Karpas-422 (cell line): ENCODE results near the gene MALT1. TPM values are rescaled to one million over a fixed set of nuclear protein-coding genes. Genes with fewer than 3 reads are reported as not detected.

Source experiments
- DNase-seq: peaks from one replicate; pipeline ENCODE4 v3.0.0-alpha.2; 2015
- H2AFZ ChIP-seq: fragments of 200-600 bp; sonication (generic); 2 replicates; pipeline ENCODE4 v1.6.1; 2014; ENCODE audit warnings: antibody characterized with exemption, low read length, mixed read lengths
- H3K27ac ChIP-seq: fragments of 200-600 bp; sonication (generic); 2 replicates; pipeline ENCODE4 v1.5.1; 2014; ENCODE audit warnings: mild to moderate bottlenecking, low read length, moderate library complexity
- H3K27me3 ChIP-seq: fragments of 200-600 bp; sonication (generic); 2 replicates; pipeline ENCODE4 v1.6.1; 2014; ENCODE audit warnings: low read length, mixed read lengths
- H3K36me3 ChIP-seq: fragments of 200-600 bp; sonication (generic); 2 replicates; pipeline ENCODE4 v1.6.1; 2014; ENCODE audit warnings: low read length, mixed read lengths; ENCODE audit not compliant: insufficient read depth
- H3K4me1 ChIP-seq: fragments of 200-600 bp; sonication (generic); 2 replicates; pipeline ENCODE4 v1.6.1; 2014; ENCODE audit warnings: mild to moderate bottlenecking, low read length, mixed read lengths
- H3K4me2 ChIP-seq: fragments of 200-600 bp; sonication (generic); 2 replicates; pipeline ENCODE4 v1.6.1; 2014; ENCODE audit warnings: low read length, low read depth, mild to moderate bottlenecking; ENCODE audit not compliant: poor library complexity, severe bottlenecking
- H3K4me3 ChIP-seq: fragments of 200-600 bp; sonication (generic); 2 replicates; pipeline ENCODE4 v1.5.1; 2014; ENCODE audit warnings: mild to moderate bottlenecking, antibody characterized with exemption, low read length, mixed read lengths
- H3K79me2 ChIP-seq: fragments of 200-600 bp; sonication (generic); 2 replicates; pipeline ENCODE4 v1.6.1; 2014; ENCODE audit warnings: mild to moderate bottlenecking, low read length, mixed read lengths
- H3K9ac ChIP-seq: fragments of 200-600 bp; sonication (generic); 2 replicates; pipeline ENCODE4 v1.6.0; 2014; ENCODE audit warnings: low read length
- H3K9me2 ChIP-seq: fragments of 200-600 bp; sonication (generic), shearing (Covaris generic); replicated peaks from 2 replicates; pipeline ENCODE4 v1.6.0; 2014; ENCODE audit warnings: mild to moderate bottlenecking, low read length, moderate library complexity; ENCODE audit not compliant: insufficient read depth
- H3K9me3 ChIP-seq: fragments of 300-700, 200-600 bp; sonication (generic); 2 replicates; pipeline ENCODE4 v1.6.1; 2014; ENCODE audit warnings: low read length, mixed read lengths
- H4K20me1 ChIP-seq: fragments of 200-600 bp; sonication (generic); 2 replicates; pipeline ENCODE4 v1.6.1; 2014; ENCODE audit warnings: mild to moderate bottlenecking, antibody characterized with exemption, low read length, low read depth; ENCODE audit not compliant: insufficient read depth
- total RNA-seq: library from RNA; depleted of rRNA; stranded (reverse); fragments of >200 nt; shearing (Covaris generic); gene quantifications from 2 replicates; pipeline ENCODE4 v1.2.3, GENCODE V29; 2014; ENCODE audit warnings: low replicate concordance

The MALT1 gene
- total RNA-seq, 1 experiment from 2014 or later, result 35.3 TPM

DNA sequence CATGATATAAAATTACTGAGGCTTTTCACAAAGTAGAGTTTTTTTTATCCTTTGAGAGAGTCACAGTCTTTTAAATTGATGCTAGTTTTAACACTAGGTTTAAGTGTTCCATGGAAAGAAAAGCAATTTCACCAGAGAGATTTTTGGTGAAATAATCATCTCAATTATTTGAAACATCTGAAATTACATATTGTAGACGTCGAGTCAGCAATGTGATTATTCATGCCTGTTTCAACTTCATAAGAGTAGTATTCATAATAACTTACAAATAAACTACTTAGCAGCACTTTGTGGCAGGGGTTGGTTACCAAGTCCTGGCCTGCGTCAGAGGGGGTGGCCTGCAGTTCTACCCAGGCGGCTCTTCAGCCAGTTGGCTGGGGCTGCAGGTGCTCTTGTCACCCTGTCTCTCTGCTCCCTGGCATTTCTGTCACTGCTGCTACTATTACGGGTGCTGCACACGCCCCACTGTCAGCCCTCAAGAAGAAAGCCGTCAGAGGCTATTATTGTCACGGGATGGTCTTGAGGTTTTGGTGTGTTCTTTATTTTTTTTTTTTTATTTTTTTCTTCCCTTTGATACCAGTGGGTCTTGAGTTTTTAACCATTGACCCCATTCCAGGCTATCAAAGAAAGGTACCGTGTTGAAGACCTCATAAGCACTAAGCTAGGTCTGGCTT, 50.4 kb downstream of the MALT1 start:
- Histone ChIP-seq H4K20me1 (no peaks in the 10 kb centered on the region), H3K9me2 (0 out of 2 replicates have a peak, but pooled peaks cover 4% of the 10 kb centered on the region), H3K9ac (no peak overlapping the region), H3K4me1 (no peaks in the 10 kb centered on the region), H3K9me3 (no peaks in the 10 kb centered on the region), H3K27me3 (no peaks in the 10 kb centered on the region), H3K27ac (no peak overlapping the region), H3K36me3 (no peaks in the 10 kb centered on the region), H3K79me2 (no peaks in the 10 kb centered on the region), H3K4me2 (no peak overlapping the region), H3K4me3 (no peak overlapping the region), H2AFZ (no peak overlapping the region)
- DNase-seq, result no peak

DNA sequence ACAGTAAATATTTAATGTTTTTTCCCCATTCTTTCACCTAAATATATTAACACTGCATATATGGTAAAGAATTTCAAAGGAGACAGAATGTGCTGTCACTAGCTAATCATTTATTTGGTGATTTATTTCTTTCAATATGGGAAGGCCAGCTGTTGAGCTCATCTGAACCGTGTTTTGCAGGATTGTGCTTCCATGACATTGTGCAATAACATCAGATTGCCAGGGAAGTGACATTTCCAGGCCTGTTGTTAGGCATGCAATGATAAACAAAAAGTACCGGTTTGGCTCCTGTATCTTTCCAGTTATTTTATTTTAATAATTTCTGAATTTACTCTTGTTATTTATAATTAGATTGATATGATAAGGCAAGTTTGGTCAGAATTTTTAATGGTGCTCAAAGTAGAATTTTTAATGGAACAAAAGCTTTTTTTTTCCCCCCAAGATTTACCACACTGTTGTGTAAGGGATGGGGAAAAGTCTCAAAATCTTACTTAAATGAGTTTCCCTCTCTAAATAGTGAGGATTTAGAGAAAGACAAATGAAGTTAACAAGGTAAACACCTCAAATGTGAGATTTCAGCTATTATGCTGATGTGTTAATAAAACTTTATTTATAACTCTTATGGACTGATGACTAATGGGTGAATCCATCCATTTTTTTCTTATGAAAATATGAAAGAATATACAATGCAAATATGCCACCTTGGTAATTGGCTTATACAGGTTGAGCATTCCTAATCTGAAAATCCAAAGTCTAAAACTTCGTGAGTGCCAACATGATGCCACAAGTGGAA, 52.7 kb downstream of the MALT1 start:
- H2AFZ ChIP-seq, result no peak overlapping the region
- no peaks in the 10 kb centered on the region for H3K27me3 ChIP-seq
- H3K4me2 ChIP-seq, result no peak overlapping the region
- no peaks in the 10 kb centered on the region for H3K79me2 ChIP-seq
- no peaks in the 10 kb centered on the region for H4K20me1 ChIP-seq
- no peaks in the 10 kb centered on the region for H3K4me1 ChIP-seq
- H3K9me3 ChIP-seq, result no peaks in the 10 kb centered on the region
- no peaks in the 10 kb centered on the region for H3K36me3 ChIP-seq
- no peak overlapping the region for H3K9ac ChIP-seq
- no peak overlapping the region for H3K27ac ChIP-seq
- no peak for DNase-seq
- H3K9me2 ChIP-seq, result 0 out of 2 replicates have a peak, but pooled peaks cover 4% of the 10 kb centered on the region
- H3K4me3 ChIP-seq, result no peak overlapping the region

GRCh38 chr18:58726671-58727070, 55.4 kb downstream of the MALT1 start:
- no peaks in the 10 kb centered on the region for H3K9me3 ChIP-seq
- no peak for DNase-seq
- H3K27me3 ChIP-seq, result no peaks in the 10 kb centered on the region
- H3K4me3 ChIP-seq, result no peak overlapping the region
- H3K4me1 ChIP-seq, result no peaks in the 10 kb centered on the region
- H3K79me2 ChIP-seq, result no peaks in the 10 kb centered on the region
- H4K20me1 ChIP-seq, result no peaks in the 10 kb centered on the region
- H3K4me2 ChIP-seq, result no peak overlapping the region
- no peak overlapping the region for H3K27ac ChIP-seq
- no peak overlapping the region for H2AFZ ChIP-seq
- no peak overlapping the region for H3K9ac ChIP-seq
- peaks cover 3% of the 10 kb centered on the region; the same call in 1 of the 2 replicates for H3K36me3 ChIP-seq
- 0 out of 2 replicates have a peak, but pooled peaks cover 4% of the 10 kb centered on the region for H3K9me2 ChIP-seq

- Histone ChIP-seq H4K20me1 (no peaks in the 10 kb centered on the region), H3K4me3 (no peak overlapping the region), H3K9me2 (0 out of 2 replicates have a peak, but pooled peaks cover 4% of the 10 kb centered on the region), H3K9ac (no peak overlapping the region), H3K79me2 (no peaks in the 10 kb centered on the region), H3K4me2 (no peak overlapping the region), H3K27ac (no peak overlapping the region), H3K9me3 (no peaks in the 10 kb centered on the region), H2AFZ (no peak overlapping the region), H3K27me3 (no peaks in the 10 kb centered on the region), H3K36me3 (peaks cover 3% of the 10 kb centered on the region; the same call in 1 of the 2 replicates), H3K4me1 (no peaks in the 10 kb centered on the region)
- no peak for DNase-seq
These were observed 56.7 kb downstream of the MALT1 start for GRCh38 chr18:58727776-58728500.

GRCh38 chr18:58728719-58729118, 57.5 kb downstream of the MALT1 start:
- no peak overlapping the region for H2AFZ ChIP-seq
- H3K27ac ChIP-seq, result no peak overlapping the region
- H3K4me2 ChIP-seq, result no peak overlapping the region
- H3K27me3 ChIP-seq, result no peaks in the 10 kb centered on the region
- DNase-seq, result no peak
- H3K36me3 ChIP-seq, result peaks cover 3% of the 10 kb centered on the region; the same call in 1 of the 2 replicates
- H3K9ac ChIP-seq, result no peak overlapping the region
- no peaks in the 10 kb centered on the region for H3K79me2 ChIP-seq
- no peaks in the 10 kb centered on the region for H4K20me1 ChIP-seq
- no peaks in the 10 kb centered on the region for H3K4me1 ChIP-seq
- no peak overlapping the region for H3K4me3 ChIP-seq
- no peaks in the 10 kb centered on the region for H3K9me2 ChIP-seq
- H3K9me3 ChIP-seq, result no peaks in the 10 kb centered on the region

- Histone ChIP-seq H3K4me3 (no peak overlapping the region), H3K4me1 (no peaks in the 10 kb centered on the region), H3K4me2 (no peak overlapping the region), H3K27ac (no peak overlapping the region), H4K20me1 (no peaks in the 10 kb centered on the region), H3K36me3 (peaks cover 3% of the 10 kb centered on the region; the same call in 1 of the 2 replicates), H3K9me3 (no peaks in the 10 kb centered on the region), H3K9ac (no peak overlapping the region), H2AFZ (no peak overlapping the region), H3K9me2 (no peaks in the 10 kb centered on the region), H3K27me3 (no peaks in the 10 kb centered on the region), H3K79me2 (no peaks in the 10 kb centered on the region)
- no peak for DNase-seq
These were observed 59.4 kb downstream of the MALT1 start for GRCh38 chr18:58730618-58731017.

DNA sequence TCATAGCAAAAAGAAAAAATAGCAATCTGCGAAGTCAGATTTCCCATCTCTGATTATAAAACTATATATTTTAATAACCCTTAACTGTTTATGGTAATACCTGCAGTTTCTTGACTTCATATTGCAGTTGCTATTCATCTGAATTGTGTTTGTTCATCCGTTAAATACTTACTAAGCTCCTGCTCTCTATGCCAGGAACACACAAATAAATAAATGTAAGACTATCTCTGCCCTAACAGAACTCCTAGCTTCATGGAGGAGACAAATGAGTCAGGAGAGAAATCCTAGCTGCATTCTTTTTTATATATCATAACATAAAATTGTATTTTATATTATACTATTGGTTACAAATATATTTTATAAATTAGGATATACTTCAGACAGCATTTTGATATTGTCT, 61.2 kb downstream of the MALT1 start:
- no peaks in the 10 kb centered on the region for H3K27me3 ChIP-seq
- no peaks in the 10 kb centered on the region for H3K4me1 ChIP-seq
- no peaks in the 10 kb centered on the region for H4K20me1 ChIP-seq
- no peak overlapping the region for H3K9ac ChIP-seq
- no peaks in the 10 kb centered on the region for H3K79me2 ChIP-seq
- H3K36me3 ChIP-seq, result peaks cover 3% of the 10 kb centered on the region; the same call in 1 of the 2 replicates
- H3K27ac ChIP-seq, result no peak overlapping the region
- H3K9me2 ChIP-seq, result no peaks in the 10 kb centered on the region
- DNase-seq, result no peak
- no peak overlapping the region for H2AFZ ChIP-seq
- no peak overlapping the region for H3K4me3 ChIP-seq
- no peaks in the 10 kb centered on the region for H3K9me3 ChIP-seq
- H3K4me2 ChIP-seq, result no peak overlapping the region

- Histone ChIP-seq H4K20me1 (no peaks in the 10 kb centered on the region), H3K27me3 (no peaks in the 10 kb centered on the region), H3K9ac (no peak overlapping the region), H3K79me2 (no peaks in the 10 kb centered on the region), H3K4me3 (no peak overlapping the region), H3K27ac (no peak overlapping the region), H3K9me2 (no peaks in the 10 kb centered on the region), H3K9me3 (no peaks in the 10 kb centered on the region), H3K4me2 (no peak overlapping the region), H3K36me3 (peaks cover 9% of the 10 kb centered on the region; the same call in 1 of the 2 replicates), H3K4me1 (no peaks in the 10 kb centered on the region), H2AFZ (no peak overlapping the region)
- DNase-seq, result no peak
These were observed 62.6 kb downstream of the MALT1 start for GRCh38 chr18:58733866-58734265.
